ENCODE results near the gene CNNM3.

Gene CNNM3

DNA sequence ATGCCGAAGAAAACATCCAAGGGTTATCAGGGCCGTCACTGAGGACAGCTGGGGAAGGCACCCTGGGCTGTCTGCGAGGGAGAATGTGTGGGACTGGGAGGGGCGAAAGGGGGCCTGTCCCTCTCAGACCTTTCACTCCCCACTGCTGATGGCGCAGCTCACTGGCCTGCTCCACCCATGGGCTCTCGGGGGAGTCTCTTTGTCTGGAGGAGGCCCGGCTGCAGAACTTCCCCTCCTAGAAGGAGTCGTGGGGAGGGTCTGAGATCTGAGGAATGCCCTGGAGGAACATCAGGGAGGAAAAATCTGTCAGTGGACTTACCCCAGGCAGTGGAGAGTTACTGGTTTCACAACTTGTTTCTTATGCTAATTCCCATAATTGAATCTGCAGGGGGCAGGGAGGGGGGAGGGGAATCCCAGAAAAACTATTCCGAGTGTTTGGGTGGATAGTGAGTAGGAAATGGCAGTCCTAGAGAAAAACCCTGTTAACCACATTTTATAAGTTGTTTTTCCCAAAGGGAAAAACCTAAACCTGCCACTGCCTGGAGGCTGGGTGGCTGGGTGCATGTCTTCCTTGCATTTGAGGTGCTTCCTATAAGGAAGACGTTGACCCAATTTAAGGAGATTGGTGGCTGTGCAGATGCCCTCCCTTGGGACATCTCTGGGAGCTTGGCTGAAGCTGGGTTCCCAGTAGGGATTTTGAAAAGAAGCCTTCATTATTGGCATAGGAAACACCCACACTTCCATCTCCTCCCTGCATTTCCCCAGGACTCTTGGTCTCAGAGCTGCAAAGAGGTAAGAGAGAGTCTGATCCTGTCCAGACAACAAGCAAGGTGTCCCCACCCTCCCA lies 65.5 kb downstream of the CNNM3 start:
- DNase-seq: no peak

DNA sequence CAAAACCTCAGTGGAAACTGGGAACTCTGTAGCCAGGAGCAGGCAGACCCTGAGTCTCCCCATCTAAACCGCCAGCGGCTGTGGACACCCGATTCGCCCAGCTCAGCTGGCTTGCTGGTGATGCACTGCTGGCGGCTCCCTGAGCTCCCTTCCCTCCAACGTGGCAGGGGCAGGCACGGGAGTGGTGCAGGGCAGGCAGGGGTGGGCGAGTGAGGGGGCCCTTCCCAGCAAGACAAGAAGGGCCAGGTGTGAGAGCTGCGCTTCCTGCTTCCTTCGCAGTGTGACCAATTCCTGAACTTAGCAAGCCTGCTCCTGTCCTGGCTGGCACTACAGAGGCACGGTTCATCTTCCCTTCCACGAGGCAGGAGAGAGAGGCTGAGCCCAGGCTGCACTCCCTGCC lies 66.2 kb downstream of the CNNM3 start:
- no peak for DNase-seq

DNA sequence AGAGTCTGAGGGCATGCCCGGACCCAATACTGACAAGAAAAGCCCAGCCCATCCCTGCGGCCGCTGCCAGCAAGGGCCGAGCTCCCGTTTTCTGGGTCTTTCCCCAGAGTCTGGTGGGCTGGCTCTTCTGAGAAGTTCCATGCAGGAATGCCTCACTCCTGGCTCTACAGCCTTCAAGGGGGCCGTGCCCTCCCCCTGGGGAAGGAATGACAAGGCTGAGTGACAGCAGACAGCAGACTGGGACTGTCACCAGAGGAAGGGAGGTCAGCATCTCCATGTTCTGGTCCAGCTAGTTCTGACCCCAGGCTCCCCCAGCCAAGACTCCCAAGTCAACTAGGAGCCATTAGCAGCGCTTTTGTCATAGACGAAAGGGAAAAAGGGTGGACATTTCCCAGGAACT lies 66.8 kb downstream of the CNNM3 start:
- DNase-seq: no peak

GRCh38 chr2:96883306-96883705 lies 67.2 kb downstream of the CNNM3 start:
- no peak for DNase-seq

Data from hematopoietic multipotent progenitor cell treated with erythropoietin and hydrocortisone succinate and interleukin-3 and kit ligand, for 4 days (in vitro differentiated cells).